GM12892 (cell line): Measurements from ENCODE around the gene C1orf141.

Source experiments
- POLR2A ChIP-seq: IDR thresholded peaks from 2 replicates; pipeline ENCODE4 v1.6.1; 2011; ENCODE audit warnings: low read depth, low read length, control low read depth
- POLR2AphosphoS5 ChIP-seq: IDR thresholded peaks from 2 replicates; pipeline ENCODE4 v1.6.1; 2011; ENCODE audit warnings: low read depth, low read length, control low read depth

GRCh38 chr1:67044631-67045270 lies 90.0 kb downstream of the C1orf141 start:
- TF ChIP-seq POLR2AphosphoS5 (no peak), POLR2A (no peak)
